ENCODE measurements around the gene DPEP1.
"Not testable (repeated sequence)": the region's sequence is repeated elsewhere in the genome, so short reads cannot be mapped to it uniquely, and the experiment has no call there.

DPEP1 gene

DNA sequence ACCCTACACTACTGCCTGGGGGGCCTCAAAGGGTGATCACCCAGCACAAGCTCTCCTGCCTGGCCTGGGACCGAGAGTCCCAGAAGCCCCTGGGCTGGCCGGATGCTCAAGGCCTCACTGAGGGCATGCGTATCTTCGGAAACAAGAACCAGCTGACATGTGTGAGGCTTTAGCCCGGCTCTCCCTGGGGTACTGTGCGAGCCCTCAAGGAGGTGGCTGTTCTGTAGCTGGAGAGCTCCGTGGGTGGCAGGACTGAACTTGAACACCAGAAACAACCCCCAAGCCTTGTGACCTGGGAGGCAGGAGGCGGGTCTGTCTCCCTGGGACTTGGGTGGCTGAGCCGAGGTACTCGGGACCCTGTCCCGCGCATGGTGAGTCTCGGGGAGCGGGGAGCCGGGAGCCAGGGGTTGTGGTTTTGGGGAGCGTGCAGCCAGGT is 7.0 kb downstream of the DPEP1 start:
- DNase-seq: no peak

DNA sequence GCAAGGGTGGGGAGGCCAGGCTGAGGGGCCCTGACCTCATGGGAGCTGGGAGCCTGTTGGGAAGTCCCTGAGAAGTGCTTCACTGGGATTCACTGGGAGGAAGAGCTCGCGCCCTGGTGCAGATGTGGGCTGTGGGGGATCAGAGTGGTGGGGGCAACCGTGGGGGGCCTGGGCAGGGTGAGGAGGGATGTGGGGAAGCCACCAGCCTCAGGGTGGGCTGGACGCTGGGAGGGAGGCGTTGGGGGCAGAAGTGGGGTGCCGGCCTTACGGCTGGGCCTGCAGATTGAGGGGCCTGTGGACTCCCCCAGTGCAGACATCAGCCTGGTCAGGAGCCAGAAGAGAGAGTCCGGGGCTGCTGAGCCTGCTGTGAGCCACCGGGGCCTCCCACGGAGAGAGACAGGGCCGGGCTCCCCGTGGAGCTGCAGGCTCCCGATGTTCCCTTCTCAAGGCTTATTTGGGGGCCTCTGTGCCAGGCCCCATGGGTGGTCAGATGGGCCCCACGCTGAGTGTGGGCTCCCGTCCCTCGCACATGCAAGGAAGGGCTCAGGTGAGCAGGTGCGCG is 7.8 kb downstream of the DPEP1 start:
- DNase-seq: no peak

- DNase-seq: no peak
These were observed 8.4 kb downstream of the DPEP1 start for GRCh38 chr16:89621698-89622409.

- no peak for DNase-seq
These were observed 10.2 kb downstream of the DPEP1 start for GRCh38 chr16:89623511-89624261.

- DNase-seq: no peak
These were observed 11.6 kb downstream of the DPEP1 start for GRCh38 chr16:89624777-89625761.

DNA sequence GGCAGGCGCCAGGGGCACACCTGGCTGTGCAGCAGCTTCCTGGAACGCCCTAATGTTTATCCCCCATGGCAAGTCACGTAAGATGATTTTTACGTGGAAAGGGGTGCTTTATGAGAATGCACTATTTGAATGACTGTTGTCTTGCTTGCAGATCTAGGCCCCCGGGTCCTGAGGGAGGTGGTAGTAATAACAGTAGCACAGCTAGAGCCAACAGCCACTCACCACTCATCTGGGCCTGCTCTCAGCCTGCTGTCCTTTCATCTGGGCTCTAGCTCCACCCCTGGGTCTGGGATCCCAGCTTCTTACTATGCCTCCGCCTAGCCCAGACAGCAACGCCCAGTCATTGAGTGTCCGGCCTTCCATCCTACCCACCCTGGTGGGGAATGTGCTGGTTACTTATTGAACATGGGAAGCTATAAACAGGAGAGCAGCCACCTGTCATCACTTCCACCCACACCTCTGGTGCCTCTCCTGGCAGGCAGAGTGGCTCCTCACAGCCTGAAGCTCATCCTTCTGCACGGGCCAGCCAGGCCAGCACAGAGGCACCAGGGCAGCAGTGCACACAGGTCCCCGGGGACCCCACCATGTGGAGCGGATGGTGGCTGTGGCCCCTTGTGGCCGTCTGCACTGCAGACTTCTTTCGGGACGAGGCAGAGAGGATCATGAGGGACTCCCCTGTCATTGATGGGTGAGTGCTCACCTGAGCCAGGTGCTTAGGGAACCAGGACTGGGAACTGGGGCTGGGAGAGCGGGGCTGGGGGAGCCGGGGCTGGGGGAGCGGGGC is 16.6 kb downstream of the DPEP1 start:
- DNase-seq: no peak

DNA sequence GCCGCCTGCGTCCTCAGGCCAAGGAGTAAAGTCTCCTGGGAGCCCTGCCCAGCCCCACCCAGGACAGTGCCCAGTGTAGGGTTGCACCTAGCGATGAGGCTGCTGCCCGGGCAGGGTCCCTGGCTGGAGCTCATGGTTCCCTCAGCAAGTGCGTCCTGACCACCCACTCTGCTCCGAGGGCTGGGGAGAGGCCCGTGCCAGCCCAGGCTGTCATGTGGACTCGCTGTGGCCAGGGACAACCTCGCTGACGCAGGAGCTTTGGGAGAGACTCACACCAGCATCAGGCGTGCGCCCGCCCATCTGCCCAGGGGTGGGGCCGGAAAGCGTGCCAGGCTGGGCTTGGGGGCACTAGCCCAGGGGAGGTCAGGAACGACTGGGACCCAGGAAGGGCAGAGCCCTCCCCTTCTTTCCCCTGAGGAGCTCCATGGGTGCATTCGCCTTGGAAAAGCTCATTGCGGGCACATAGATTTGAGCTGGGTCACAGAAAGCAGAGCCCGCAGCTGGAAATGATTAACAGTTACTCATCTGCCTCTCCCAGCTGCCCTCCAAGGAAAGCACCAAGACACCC is 19.7 kb downstream of the DPEP1 start:
- DNase-seq: no peak

GRCh38 chr16:89634463-89635385 is 21.3 kb downstream of the DPEP1 start:
- not testable (repeated sequence) for DNase-seq

DNA sequence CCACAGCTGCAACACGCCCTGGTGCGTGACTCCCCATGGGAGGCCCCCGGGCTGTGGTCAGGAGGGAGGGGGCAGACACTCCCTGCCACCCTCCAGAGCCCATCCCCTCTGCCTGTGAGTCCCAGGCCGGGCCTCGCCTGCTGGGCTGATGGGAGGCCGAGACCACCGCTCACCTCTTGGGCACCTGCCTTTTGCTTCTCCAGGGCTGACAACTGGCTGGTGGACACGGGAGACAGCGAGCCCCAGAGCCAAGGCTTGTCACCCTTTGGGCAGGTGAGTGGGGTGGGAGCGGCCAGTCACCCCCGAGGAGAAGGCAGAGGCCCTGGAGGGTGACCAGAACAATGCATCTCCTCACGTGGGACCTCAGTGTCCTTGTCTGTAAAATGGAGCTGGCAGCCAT is 23.2 kb downstream of the DPEP1 start:
- DNase-seq: no peak

- no peak for DNase-seq
These were observed 23.9 kb downstream of the DPEP1 start for GRCh38 chr16:89637379-89637778.

GRCh38 chr16:89638455-89638854 is 25.0 kb downstream of the DPEP1 start:
- no peak for DNase-seq

GRCh38 chr16:89639385-89639784 is 25.9 kb downstream of the DPEP1 start:
- no peak for DNase-seq

GRCh38 chr16:89641458-89642119 is 28.1 kb downstream of the DPEP1 start:
- DNase-seq: no peak

DNA sequence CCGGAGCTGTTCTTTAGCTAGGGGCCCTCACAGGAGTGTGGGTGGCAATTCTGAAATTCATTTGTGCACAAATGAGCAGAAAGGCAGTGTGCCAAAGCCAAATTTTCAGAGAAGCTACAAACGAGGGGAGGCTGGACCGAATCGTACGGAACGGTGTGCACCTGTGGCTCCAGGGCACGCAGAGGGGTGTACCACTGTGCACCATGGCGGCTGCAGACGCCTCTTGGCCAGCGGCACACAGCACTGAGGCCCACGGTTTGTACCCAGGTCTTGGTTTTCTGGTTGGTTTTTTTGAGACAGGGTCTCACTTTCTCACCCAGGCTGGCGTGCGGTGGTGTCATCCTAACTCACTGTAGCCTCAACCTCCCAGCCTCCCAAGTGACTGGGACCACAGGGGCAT is 29.1 kb downstream of the DPEP1 start:
- no peak for DNase-seq

DNA sequence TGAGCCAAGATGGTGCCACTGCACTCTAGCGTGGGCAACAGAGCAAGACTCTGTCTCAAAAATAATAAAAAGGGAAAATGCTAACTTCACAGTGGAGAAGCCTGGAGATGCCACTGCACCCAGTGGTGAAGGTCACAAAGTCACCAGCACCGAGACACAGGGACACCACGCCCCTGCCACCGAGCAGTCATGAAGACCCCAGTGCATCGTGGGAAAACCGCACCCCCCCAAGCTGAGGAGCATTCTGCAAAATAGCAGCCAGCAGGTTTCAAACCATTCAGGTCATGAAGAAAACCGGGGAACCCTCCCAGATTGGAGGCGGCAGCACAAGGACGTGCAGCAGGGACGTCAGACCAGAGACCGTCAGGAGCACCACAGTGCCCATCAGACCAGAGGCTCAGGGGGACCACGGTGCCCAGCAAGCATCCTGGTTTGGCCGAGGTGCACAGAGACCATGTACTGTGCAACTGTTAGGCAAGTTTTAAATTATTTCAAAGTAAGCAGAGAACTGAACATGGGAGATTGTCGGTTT is 30.4 kb downstream of the DPEP1 start:
- DNase-seq: no peak

DNA sequence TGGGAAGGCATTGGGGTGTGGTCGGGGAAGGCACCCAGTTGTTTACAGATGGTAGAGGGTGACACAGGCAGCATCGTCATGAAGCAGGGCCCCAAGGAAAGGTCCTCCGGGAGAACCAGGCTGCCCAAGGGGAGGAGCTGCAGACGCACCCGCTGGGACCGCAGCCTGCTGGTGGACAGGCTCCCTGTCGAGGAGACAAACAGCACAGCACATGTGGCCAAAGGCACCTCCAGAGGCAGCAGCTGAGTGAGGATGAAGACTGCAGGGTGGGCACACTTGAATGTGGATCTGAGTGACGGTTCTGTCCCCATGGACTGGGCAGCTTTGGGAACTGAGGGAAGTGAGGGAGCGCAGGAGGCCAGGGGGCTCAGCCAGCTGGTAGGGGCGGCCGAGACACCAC is 31.7 kb downstream of the DPEP1 start:
- DNase-seq: no peak

DNA sequence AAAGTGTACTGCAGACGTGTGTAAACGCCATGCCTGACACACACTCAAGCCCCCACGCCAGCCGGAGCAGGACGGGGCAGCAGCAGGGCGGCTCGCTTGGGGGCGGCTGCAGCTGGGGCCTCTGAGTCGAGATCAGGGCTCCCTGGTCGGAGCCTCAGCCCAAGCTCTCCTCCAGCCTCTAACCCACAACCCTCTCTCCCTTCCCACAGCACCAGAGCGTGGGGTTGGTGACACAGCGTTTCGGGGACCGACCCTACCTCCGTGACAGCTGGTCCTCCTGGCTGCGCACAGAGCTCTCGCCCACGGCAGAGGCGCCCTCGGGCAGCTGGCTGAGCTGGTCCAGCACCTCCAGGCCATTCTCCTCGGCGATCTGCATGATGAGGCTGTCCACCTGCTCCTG is 32.8 kb downstream of the DPEP1 start:
- DNase-seq: no peak

- DNase-seq: no peak
These were observed 33.5 kb downstream of the DPEP1 start for GRCh38 chr16:89646906-89647305.

- no peak for DNase-seq
These were observed 38.1 kb downstream of the DPEP1 start for GRCh38 chr16:89651584-89651983.
